Tibial nerve (tissue), 4 donors: ENCODE data around the gene MYL12A. TPM values are rescaled to one million over a fixed set of nuclear protein-coding genes. Genes with fewer than 3 reads are reported as not detected.
A peak's percentile ranks its signal among the peaks of the same experiment; 100 is the strongest.

ENCODE experiments used
- DNase-seq, 2 donors: peaks; one replicate each; pipeline ENCODE4 v3.0.0-alpha.2; 2019; ENCODE audit warnings: low spot score in 2 of 2
- H3K27ac ChIP-seq, 4 donors: fragments of 200-600 bp; sonication (generic) in 3 of 4; one replicate each; pipeline ENCODE4 v1.5.1; 2017 to 2019; ENCODE audit warnings: mild to moderate bottlenecking in 1 of 4
- H3K27me3 ChIP-seq, 2 donors: fragments of 200-600 bp; sonication (generic) in 1 of 2; one replicate each; pipeline versions ENCODE4 v1.5.1 to v1.6.0; 2017 to 2019
- H3K36me3 ChIP-seq, 3 donors: fragments of 200-600 bp; sonication (generic); one replicate each; pipeline ENCODE4 v1.5.1; 2018 to 2019
- H3K4me1 ChIP-seq, 4 donors: fragments of 200-600 bp; sonication (generic) in 3 of 4; one replicate each; pipeline ENCODE4 v1.5.1; 2017 to 2019
- H3K4me3 ChIP-seq, 4 donors: fragments of 200-600 bp; sonication (generic) in 3 of 4; one replicate each; pipeline ENCODE4 v1.5.1; 2017 to 2019; ENCODE audit warnings: mild to moderate bottlenecking in 1 of 4, moderate library complexity in 1 of 4
- H3K9me3 ChIP-seq, 4 donors: fragments of 200-600 bp; sonication (generic) in 3 of 4; one replicate each; pipeline ENCODE4 v1.5.1; 2017 to 2019
- EP300 ChIP-seq, 2 donors: sonication (generic); formaldehyde crosslinking; IDR thresholded peaks; one replicate each; pipeline ENCODE4 v1.6.1; 2017; ENCODE audit warnings: antibody characterized with exemption in 2 of 2, mild to moderate bottlenecking in 1 of 2
- POLR2A ChIP-seq, 2 donors: fragments of 450-650 bp; IDR thresholded peaks; one replicate each; pipeline ENCODE4 v1.6.1; 2017; ENCODE audit warnings: antibody characterized with exemption in 2 of 2, mild to moderate bottlenecking in 2 of 2, moderate library complexity in 2 of 2
- WGBS, 2 donors: methylation state at CpG; one replicate each; pipeline ENCODE4 v1.1.5; 2018; 5-methylcytosine and 5-hydroxymethylcytosine counted together
- total RNA-seq, 4 donors: library from RNA; depleted of rRNA; stranded (reverse); fragments of >200 nt; gene quantifications; one replicate each; pipeline ENCODE4 v1.1.0, GENCODE V29; 2016
- TF ChIP-seq, protein P1 (sequence below), 5 experiments: fragments of 200-600 bp in 3 of 5; fragments of 450-650 bp in 2 of 5; sonication (generic) in 3 of 5; IDR thresholded peaks; one replicate each; pipeline ENCODE4 v1.5.1; 2016 to 2019; ENCODE audit warnings: antibody characterized with exemption in 5 of 5, mild to moderate bottlenecking in 3 of 5, moderate library complexity in 2 of 5

Gene MYL12A
- total RNA-seq, 4 donors from 2014 or later, result 387 to 515 (median 415) TPM

DNA sequence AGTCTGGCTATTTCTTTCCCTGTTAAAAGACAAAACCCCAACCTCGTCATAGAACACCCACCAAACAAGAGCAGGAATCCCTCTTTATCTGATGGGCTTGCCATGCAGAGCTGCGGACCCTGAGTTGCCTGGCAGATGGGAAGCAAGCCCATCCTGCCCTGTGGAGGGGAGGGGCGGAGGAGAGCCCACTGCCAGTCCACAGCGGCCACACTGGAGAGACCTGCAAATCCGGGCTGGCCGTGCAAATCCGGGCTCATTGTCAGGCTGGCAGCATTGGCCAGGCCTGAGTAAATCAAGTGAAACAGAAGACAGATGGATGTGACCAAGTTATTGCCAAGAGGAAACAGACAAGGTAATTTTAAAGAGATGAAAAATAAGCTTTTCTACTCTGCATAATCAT is 36.3 kb downstream of the MYL12A start:
- H3K36me3 ChIP-seq, result no peaks in the 10 kb centered on the region
- peak overlapping the region in 3 of 4 donors; percentile 13 to 81 (median 73) for H3K27ac ChIP-seq
- 57 to 58% methylated on average over 7 of the region's 7 CpGs for WGBS, 2 donors
- TF ChIP-seq POLR2A (IDR thresholded peaks at IDR 0.05), result no peak
- TF ChIP-seq, protein P1, sequence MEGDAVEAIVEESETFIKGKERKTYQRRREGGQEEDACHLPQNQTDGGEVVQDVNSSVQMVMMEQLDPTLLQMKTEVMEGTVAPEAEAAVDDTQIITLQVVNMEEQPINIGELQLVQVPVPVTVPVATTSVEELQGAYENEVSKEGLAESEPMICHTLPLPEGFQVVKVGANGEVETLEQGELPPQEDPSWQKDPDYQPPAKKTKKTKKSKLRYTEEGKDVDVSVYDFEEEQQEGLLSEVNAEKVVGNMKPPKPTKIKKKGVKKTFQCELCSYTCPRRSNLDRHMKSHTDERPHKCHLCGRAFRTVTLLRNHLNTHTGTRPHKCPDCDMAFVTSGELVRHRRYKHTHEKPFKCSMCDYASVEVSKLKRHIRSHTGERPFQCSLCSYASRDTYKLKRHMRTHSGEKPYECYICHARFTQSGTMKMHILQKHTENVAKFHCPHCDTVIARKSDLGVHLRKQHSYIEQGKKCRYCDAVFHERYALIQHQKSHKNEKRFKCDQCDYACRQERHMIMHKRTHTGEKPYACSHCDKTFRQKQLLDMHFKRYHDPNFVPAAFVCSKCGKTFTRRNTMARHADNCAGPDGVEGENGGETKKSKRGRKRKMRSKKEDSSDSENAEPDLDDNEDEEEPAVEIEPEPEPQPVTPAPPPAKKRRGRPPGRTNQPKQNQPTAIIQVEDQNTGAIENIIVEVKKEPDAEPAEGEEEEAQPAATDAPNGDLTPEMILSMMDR (IDR thresholded peaks at IDR 0.05), result no peak
- no peak for TF ChIP-seq EP300 (IDR thresholded peaks at IDR 0.05)
- no peak overlapping the region for H3K4me3 ChIP-seq
- H3K4me1 ChIP-seq, result peaks cover 0 to 15% (median 3%) of the 10 kb centered on the region in 4 donors
- no peak for DNase-seq
- H3K9me3 ChIP-seq, result no peaks in the 10 kb centered on the region
- H3K27me3 ChIP-seq, result no peaks in the 10 kb centered on the region

DNA sequence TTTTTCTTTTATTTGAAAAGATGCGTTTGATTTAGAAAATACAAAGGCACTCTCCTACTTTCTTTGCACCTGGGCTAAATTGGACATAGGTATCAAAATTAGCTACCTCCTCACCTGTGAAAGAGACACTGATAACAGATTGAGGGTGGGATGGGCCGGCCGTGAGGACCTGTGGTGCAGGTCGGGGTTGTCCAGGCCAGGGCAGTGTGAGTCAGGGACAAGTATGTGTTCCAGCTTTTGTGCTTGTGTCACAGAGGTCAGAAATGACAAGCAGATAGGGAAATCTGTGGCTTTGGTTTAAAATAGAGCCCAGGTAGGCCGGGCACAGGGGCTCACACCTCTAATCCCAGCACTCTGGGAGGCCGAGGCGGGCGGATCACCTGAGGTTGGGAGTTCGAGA is 36.9 kb downstream of the MYL12A start:
- Histone ChIP-seq H3K27ac (no peak overlapping the region), H3K4me1 (peaks cover 0 to 15% (median 3%) of the 10 kb centered on the region in 4 donors), H3K36me3 (no peaks in the 10 kb centered on the region), H3K4me3 (no peak overlapping the region), H3K27me3 (no peaks in the 10 kb centered on the region), H3K9me3 (no peaks in the 10 kb centered on the region)
- TF ChIP-seq, protein P1 (IDR thresholded peaks at IDR 0.05), result no peak
- TF ChIP-seq EP300 (IDR thresholded peaks at IDR 0.05) (no peak), POLR2A (IDR thresholded peaks at IDR 0.05) (no peak)
- WGBS, 2 donors, result 95% methylated on average over 9 of the region's 9 CpGs
- no peak for DNase-seq

DNA sequence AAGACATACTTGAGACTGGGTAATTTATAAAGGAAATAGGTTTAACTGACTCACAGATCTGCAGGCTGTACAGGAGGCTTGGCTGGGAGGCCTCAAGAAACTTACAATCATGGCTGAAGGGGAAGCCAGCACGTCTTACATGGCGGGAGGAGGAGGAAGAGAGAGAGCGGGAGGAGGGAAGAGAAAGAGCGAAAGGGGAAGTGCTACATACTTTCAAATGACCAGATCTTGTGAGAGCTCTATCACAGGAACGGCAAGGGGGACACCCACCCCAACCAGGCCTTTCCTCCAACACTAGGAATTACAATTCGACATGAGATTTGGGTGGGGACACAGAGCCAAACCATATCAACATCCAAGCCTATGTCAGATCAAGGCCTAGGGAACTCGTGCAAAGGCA is 38.6 kb downstream of the MYL12A start:
- no peak for DNase-seq
- no peak for TF ChIP-seq POLR2A (IDR thresholded peaks at IDR 0.05)
- TF ChIP-seq, protein P1 (IDR thresholded peaks at IDR 0.05), result no peak
- no peaks in the 10 kb centered on the region for H3K36me3 ChIP-seq
- H3K4me3 ChIP-seq, result no peak overlapping the region
- peaks cover 0 to 5% (median 1%) of the 10 kb centered on the region in 4 donors for H3K9me3 ChIP-seq
- H3K27me3 ChIP-seq, result no peaks in the 10 kb centered on the region
- no peak overlapping the region for H3K27ac ChIP-seq
- 84 to 91% methylated on average over 7 of the region's 7 CpGs for WGBS, 2 donors
- peaks cover 0 to 15% (median 3%) of the 10 kb centered on the region in 4 donors for H3K4me1 ChIP-seq

DNA sequence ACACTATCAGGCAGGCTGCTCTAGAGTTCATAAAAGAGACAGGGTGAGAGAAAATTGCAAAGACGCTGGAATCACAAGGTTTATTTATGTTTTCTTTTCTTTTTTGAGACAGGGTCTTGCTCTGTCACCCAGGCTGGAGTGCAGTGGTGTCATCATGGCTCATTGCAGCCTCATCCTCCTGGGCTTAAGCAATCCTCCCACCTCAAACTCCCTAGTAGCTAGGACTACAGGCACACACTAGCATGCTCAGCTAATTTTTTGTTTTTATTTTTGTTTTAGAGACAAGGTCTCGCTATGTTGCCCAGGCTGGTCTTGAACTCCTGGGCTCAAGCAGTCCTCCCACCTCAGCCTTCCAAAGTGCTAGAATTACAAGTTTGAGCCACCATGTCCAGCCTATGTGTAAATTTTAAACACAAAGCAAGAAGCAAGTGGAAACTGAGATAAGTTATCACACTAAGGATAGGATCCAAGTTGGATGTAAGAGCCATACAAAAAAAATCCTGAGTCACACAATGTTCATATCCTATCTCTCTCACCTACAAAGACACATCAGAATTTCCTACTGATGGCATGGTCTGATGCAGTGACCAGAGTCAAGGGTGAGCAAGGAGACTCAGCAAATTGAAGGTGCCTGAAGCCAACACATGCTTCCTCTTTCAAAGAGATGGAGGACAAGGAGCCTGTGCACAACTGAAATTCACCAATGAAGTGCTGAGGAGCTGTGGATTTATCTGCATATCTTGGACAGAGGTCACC is 45.8 kb downstream of the MYL12A start:
- TF ChIP-seq POLR2A (IDR thresholded peaks at IDR 0.05), result no peak
- TF ChIP-seq, protein P1 (IDR thresholded peaks at IDR 0.05), result no peak
- TF ChIP-seq EP300 (IDR thresholded peaks at IDR 0.05), result no peak
- Histone ChIP-seq H3K4me1 (peaks cover 0 to 12% (median 0%) of the 10 kb centered on the region in 4 donors), H3K36me3 (no peaks in the 10 kb centered on the region), H3K9me3 (peaks cover 0 to 14% (median 1%) of the 10 kb centered on the region in 4 donors), H3K4me3 (no peak overlapping the region), H3K27me3 (no peaks in the 10 kb centered on the region), H3K27ac (no peak overlapping the region)
- DNase-seq, result no peak
- 82 to 83% methylated on average over 2 of the region's 2 CpGs for WGBS, 2 donors

DNA sequence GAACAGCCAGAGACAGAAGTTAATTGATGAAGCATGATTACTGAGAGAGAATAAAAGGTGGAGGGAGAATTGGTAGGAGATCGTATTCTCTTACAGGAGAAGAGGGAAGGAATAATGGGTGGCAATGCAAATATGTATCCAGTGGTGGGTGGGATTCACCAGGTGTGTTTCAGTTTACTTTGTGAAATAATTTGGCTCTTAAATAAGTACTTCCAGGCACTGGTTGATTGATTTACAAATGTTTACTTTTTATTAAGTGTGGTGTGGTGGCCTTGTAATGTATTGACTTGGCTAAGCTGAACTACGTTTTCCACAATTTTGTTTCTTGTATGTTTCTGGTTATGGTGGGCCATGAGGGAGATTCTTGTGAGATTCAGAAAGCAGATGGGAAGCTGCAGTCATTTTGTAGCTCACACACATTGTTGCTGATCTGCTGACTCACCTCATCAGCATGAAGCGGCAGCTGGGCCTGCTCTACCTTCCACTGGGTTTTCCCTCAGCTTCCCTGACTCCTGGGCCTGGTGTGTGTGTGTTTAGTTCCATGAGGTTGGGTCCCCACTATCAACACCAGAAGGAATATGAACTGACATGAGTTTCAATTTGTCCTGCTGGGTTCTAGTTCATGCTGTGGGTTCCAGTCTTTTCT is 47.0 kb downstream of the MYL12A start:
- Histone ChIP-seq H3K9me3 (peaks cover 0 to 22% (median 1%) of the 10 kb centered on the region in 4 donors), H3K27ac (no peak overlapping the region), H3K4me3 (no peak overlapping the region), H3K36me3 (no peaks in the 10 kb centered on the region), H3K27me3 (no peaks in the 10 kb centered on the region), H3K4me1 (peaks cover 0 to 12% (median 0%) of the 10 kb centered on the region in 4 donors)
- WGBS, 2 donors, result 72 to 79% methylated on average over 3 of the region's 3 CpGs
- DNase-seq, result no peak
- TF ChIP-seq, protein P1 (IDR thresholded peaks at IDR 0.05), result no peak
- no peak for TF ChIP-seq EP300 (IDR thresholded peaks at IDR 0.05)
- no peak for TF ChIP-seq POLR2A (IDR thresholded peaks at IDR 0.05)
